Gastrocnemius medialis (tissue), 4 donors: Measurements from ENCODE around the gene VPS4B. TPM values are rescaled to one million over a fixed set of nuclear protein-coding genes. Genes with fewer than 3 reads are reported as not detected.

Source experiments
- ATAC-seq, 2 donors: fragments of 150-250 bp; one replicate each; pipeline ENCODE4 v1.9.1; 2016
- DNase-seq, 2 donors: peaks; one replicate each; pipeline ENCODE4 v3.0.0-alpha.2; 2019
- H3K27ac ChIP-seq, 4 donors: fragments of 200-600 bp; sonication (generic); 1 replicate in 1 of 4; 2 replicates in 3 of 4; pipeline ENCODE4 v1.5.1; 2016 to 2018; ENCODE audit warnings: mild to moderate bottlenecking in 2 of 4, moderate library complexity in 1 of 4
- H3K27me3 ChIP-seq, 3 donors: fragments of 200-600 bp; sonication (generic) in 2 of 3; 1 replicate in 1 of 3; 2 replicates in 2 of 3; pipeline versions ENCODE4 v1.5.1 to v1.6.0; 2016 to 2019; ENCODE audit warnings: mild to moderate bottlenecking in 1 of 3, moderate library complexity in 1 of 3
- H3K36me3 ChIP-seq, 2 donors: fragments of 200-600 bp; sonication (generic) in 1 of 2; one replicate each; pipeline ENCODE4 v1.5.1; 2017 to 2018
- H3K4me1 ChIP-seq, 2 donors: fragments of 200-600 bp; sonication (generic) in 1 of 2; one replicate each; pipeline ENCODE4 v1.5.1; 2016 to 2017; ENCODE audit warnings: mild to moderate bottlenecking in 2 of 2
- H3K4me3 ChIP-seq, 4 donors: fragments of 200-600 bp; sonication (generic) in 3 of 4; 1 replicate in 1 of 4; 2 replicates in 3 of 4; pipeline ENCODE4 v1.5.1; 2016 to 2019; ENCODE audit warnings: mild to moderate bottlenecking in 2 of 4
- H3K9me3 ChIP-seq, 3 donors: fragments of 200-600 bp; sonication (generic) in 2 of 3; 1 replicate in 1 of 3; 2 replicates in 2 of 3; pipeline ENCODE4 v1.5.1; 2016 to 2019
- POLR2A ChIP-seq, 2 donors: fragments of 450-650 bp; IDR thresholded peaks; one replicate each; pipeline ENCODE4 v1.6.1; 2017; ENCODE audit warnings: antibody characterized with exemption in 2 of 2, mild to moderate bottlenecking in 2 of 2, moderate library complexity in 2 of 2
- in situ Hi-C, 4 donors: fragments of 200-750 bp; cut with MboI; loops; one replicate each; pipeline versions ENCODE4 v1.15.0 to v1.8.0; 2017; ENCODE audit warnings: low sequenced_read_pairs in 4 of 4
- intact Hi-C: fragments of 100-400 bp; cut with DNase I; formaldehyde crosslinking; loops from one replicate; pipeline ENCODE4 v1.15.1; 2023; ENCODE audit warnings: low total_unique reads
- total RNA-seq, 4 donors: library from RNA; depleted of rRNA; stranded (reverse); fragments of >200 nt; gene quantifications; one replicate each; pipeline versions ENCODE4 v1.1.0 to v1.2.3, GENCODE V29; 2016
- TF ChIP-seq, protein P1 (sequence below), 5 experiments: fragments of 450-650 bp in 3 of 5; fragments of 200-600 bp in 2 of 5; sonication (generic) in 2 of 5; IDR thresholded peaks in 4 of 5; conservative IDR thresholded peaks in 1 of 5; 1 replicate in 4 of 5; 2 replicates in 1 of 5; pipeline ENCODE4 v1.5.1; 2016 to 2019; ENCODE audit warnings: antibody characterized with exemption in 5 of 5, mild to moderate bottlenecking in 3 of 5, moderate library complexity in 3 of 5

VPS4B gene
- total RNA-seq, 4 donors from 2014 or later: 13.4 to 18.2 (median 16.0) TPM

GRCh38 chr18:63421514-63421913 is 762 bp downstream of the VPS4B start:
- H3K27me3 ChIP-seq: no peaks in the 10 kb centered on the region
- peak overlapping the region; percentile 93 to 96 (median 94) for H3K4me3 ChIP-seq
- TF ChIP-seq POLR2A (IDR thresholded peaks at IDR 0.05): no peak
- TF ChIP-seq, protein P1, sequence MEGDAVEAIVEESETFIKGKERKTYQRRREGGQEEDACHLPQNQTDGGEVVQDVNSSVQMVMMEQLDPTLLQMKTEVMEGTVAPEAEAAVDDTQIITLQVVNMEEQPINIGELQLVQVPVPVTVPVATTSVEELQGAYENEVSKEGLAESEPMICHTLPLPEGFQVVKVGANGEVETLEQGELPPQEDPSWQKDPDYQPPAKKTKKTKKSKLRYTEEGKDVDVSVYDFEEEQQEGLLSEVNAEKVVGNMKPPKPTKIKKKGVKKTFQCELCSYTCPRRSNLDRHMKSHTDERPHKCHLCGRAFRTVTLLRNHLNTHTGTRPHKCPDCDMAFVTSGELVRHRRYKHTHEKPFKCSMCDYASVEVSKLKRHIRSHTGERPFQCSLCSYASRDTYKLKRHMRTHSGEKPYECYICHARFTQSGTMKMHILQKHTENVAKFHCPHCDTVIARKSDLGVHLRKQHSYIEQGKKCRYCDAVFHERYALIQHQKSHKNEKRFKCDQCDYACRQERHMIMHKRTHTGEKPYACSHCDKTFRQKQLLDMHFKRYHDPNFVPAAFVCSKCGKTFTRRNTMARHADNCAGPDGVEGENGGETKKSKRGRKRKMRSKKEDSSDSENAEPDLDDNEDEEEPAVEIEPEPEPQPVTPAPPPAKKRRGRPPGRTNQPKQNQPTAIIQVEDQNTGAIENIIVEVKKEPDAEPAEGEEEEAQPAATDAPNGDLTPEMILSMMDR (IDR thresholded peaks at IDR 0.05 in 4 of 5, conservative IDR thresholded peaks at IDR 0.05 in 1 of 5): no peak
- ATAC-seq: no peak
- in situ Hi-C loops: loop anchor here in 2 of 4 donors (5.0 to 10.0 kb wide), 3 partner anchors 54 to 707 kb away; partner anchors contain the start of genes KDSR (in 2 of the 2) and PHLPP1 (in 1 of the 2)
- intact Hi-C loops: loop anchor here (5.0 to 10.0 kb wide), 2 partner anchors 287 to 551 kb away; partner anchors contain the start of gene SERPINB8
- peak overlapping the region; percentile 88 to 97 (median 93) for H3K27ac ChIP-seq
- H3K9me3 ChIP-seq: no peaks in the 10 kb centered on the region
- peaks cover 0 to 8% of the 10 kb centered on the region in 2 donors for H3K36me3 ChIP-seq
- H3K4me1 ChIP-seq: peaks cover 14 to 16% of the 10 kb centered on the region in 2 donors
- DNase-seq: no peak

DNA sequence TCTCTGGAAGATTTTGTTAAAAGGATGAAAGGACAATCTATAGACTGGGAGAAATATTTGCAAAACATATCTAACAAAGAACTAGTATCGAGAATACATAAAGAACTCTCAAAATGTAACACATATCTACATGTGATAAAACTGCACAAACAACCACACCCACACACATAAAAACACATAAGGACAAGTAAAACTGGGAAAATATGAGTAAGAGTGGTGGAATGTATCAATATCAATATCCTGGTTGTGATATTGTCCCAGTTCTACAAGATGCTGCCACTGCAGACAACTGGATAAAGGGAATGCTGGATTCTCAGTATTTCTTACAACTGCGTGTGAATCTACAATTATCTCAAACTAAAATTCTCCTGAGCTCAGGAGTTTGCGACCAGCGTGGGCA is 9.3 kb downstream of the VPS4B start:
- Histone ChIP-seq H3K9me3 (no peaks in the 10 kb centered on the region), H3K27ac (no peak overlapping the region), H3K36me3 (peaks cover 0 to 46% of the 10 kb centered on the region in 2 donors), H3K4me3 (no peak overlapping the region), H3K4me1 (no peaks in the 10 kb centered on the region), H3K27me3 (no peaks in the 10 kb centered on the region)
- in situ Hi-C loops (no loop called here), intact Hi-C loops (no loop called here)
- DNase-seq: no peak
- no peak for ATAC-seq
- TF ChIP-seq, protein P1 (IDR thresholded peaks at IDR 0.05 in 4 of 5, conservative IDR thresholded peaks at IDR 0.05 in 1 of 5): no peak

DNA sequence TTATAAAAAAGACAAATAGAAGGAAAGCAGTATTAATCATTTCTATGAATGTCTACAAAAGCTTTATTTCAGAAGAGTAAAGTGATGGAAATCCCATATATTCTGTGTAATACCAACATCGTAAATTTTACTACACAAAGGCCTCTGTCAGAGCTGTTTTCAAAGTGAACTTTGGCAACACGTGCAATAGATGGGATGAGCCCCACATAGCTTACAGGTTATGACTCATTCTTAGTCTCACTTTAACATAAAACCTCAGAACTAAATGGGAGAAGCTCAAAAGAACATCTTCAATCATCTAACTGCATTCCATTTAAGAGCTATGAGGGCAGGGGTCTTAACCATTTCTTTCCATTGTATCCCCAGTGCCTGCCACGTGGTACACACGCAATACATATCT is 11.5 kb downstream of the VPS4B start:
- DNase-seq: no peak
- peaks cover 3 to 5% of the 10 kb centered on the region in 2 donors for H3K4me1 ChIP-seq
- no peak overlapping the region for H3K27ac ChIP-seq
- intact Hi-C loops: no loop called here
- TF ChIP-seq, protein P1 (IDR thresholded peaks at IDR 0.05 in 4 of 5, conservative IDR thresholded peaks at IDR 0.05 in 1 of 5): no peak
- TF ChIP-seq POLR2A (IDR thresholded peaks at IDR 0.05): no peak
- H3K4me3 ChIP-seq: no peak overlapping the region
- H3K27me3 ChIP-seq: no peaks in the 10 kb centered on the region
- ATAC-seq: no peak
- peaks cover 0 to 59% of the 10 kb centered on the region in 2 donors for H3K36me3 ChIP-seq
- in situ Hi-C loops: no loop called here
- H3K9me3 ChIP-seq: no peaks in the 10 kb centered on the region

DNA sequence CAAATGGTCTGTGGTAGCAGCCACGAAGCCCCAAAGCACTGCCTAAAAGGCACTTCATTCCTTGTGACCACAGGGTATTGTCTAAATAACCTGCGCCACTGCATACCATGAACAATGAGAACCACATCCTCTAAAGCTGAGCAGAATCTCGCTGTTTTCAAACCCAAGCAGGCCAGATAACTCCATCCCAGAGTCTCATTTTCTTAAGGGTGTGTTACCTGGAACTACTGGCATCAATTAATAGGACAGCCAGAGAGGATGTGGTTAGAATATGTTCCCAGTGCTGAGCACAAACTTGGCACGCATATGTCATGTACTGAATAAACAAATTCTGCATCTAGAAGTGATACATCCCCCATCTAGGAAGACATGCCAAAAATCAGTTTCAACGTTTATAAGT is 13.0 kb downstream of the VPS4B start:
- no peaks in the 10 kb centered on the region for H3K27me3 ChIP-seq
- no peak overlapping the region for H3K27ac ChIP-seq
- H3K36me3 ChIP-seq: peaks cover 0 to 59% of the 10 kb centered on the region in 2 donors
- DNase-seq (no peak), ATAC-seq (no peak)
- intact Hi-C loops: no loop called here
- peaks cover 3 to 7% of the 10 kb centered on the region in 2 donors for H3K4me1 ChIP-seq
- no peaks in the 10 kb centered on the region for H3K9me3 ChIP-seq
- in situ Hi-C loops: no loop called here
- H3K4me3 ChIP-seq: no peak overlapping the region
- no peak for TF ChIP-seq POLR2A (IDR thresholded peaks at IDR 0.05)
- TF ChIP-seq, protein P1 (IDR thresholded peaks at IDR 0.05 in 4 of 5, conservative IDR thresholded peaks at IDR 0.05 in 1 of 5): no peak

DNA sequence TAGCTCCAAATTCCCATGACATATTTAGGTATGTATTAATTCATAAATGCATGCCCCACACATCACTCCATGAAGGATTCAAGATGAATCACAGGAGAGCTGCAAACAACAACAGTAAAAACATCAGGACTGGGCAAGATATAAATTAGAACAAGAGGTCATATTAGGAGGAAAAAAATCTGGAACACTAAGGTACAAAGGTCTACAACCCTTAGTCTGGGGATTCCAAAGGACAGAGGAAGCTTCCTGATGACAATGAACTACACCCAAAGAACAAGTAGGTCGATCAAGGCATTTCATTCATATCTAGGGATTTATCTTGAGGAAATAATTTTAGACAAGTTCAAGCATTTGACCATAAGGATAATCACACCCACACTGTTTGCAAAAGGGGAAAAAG is 14.5 kb downstream of the VPS4B start:
- Histone ChIP-seq H3K9me3 (no peaks in the 10 kb centered on the region), H3K4me3 (no peak overlapping the region), H3K27me3 (no peaks in the 10 kb centered on the region), H3K4me1 (peaks cover 3 to 7% of the 10 kb centered on the region in 2 donors), H3K36me3 (peaks cover 0 to 67% of the 10 kb centered on the region in 2 donors), H3K27ac (no peak overlapping the region)
- TF ChIP-seq, protein P1 (IDR thresholded peaks at IDR 0.05 in 4 of 5, conservative IDR thresholded peaks at IDR 0.05 in 1 of 5): no peak
- TF ChIP-seq POLR2A (IDR thresholded peaks at IDR 0.05): no peak
- in situ Hi-C loops: no loop called here
- DNase-seq (no peak), ATAC-seq (no peak)
- intact Hi-C loops: no loop called here
